Lower lobe of right lung (tissue), 2 donors: ENCODE data around the gene CGNL1. TPM values are rescaled to one million over a fixed set of nuclear protein-coding genes. Genes with fewer than 3 reads are reported as not detected.

Experiments used
- ATAC-seq, 2 donors: fragments of 200-7000 bp; cut with Tn5 transposase; one replicate each; pipeline ENCODE4 v1.9.1; 2020 to 2022; ENCODE audit warnings: mild to moderate bottlenecking in 2 of 2, moderate library complexity in 2 of 2
- DNase-seq: peaks from one replicate; pipeline ENCODE4 v3.0.0-alpha.2; 2020
- H3K27ac ChIP-seq: fragments of 200-600 bp; one replicate; pipeline ENCODE4 v1.8.0; 2022
- H3K27me3 ChIP-seq: fragments of 200-600 bp; one replicate; pipeline ENCODE4 v1.8.0; 2022; ENCODE audit warnings: low read depth
- H3K36me3 ChIP-seq: fragments of 200-600 bp; one replicate; pipeline ENCODE4 v1.8.0; 2022; ENCODE audit warnings: mild to moderate bottlenecking
- H3K4me1 ChIP-seq: fragments of 200-600 bp; one replicate; pipeline ENCODE4 v1.8.0; 2022
- H3K4me3 ChIP-seq: fragments of 200-600 bp; one replicate; pipeline ENCODE4 v1.8.0; 2022; ENCODE audit warnings: mild to moderate bottlenecking
- H3K9me3 ChIP-seq: fragments of 200-600 bp; one replicate; pipeline ENCODE4 v1.8.0; 2022
- intact Hi-C: fragments of 100-400 bp; cut with DNase I; formaldehyde crosslinking; loops from one replicate; pipeline ENCODE4 v1.11.0; 2022
- total RNA-seq: library from RNA; stranded (reverse); fragmentation: NEBNext Ultra II Directional; extraction: Animal tissue kit (Norgen Biotek cat#: 25700); gene quantifications from one replicate; pipeline ENCODE4 v1.2.1, GENCODE V29; 2021
- TF ChIP-seq, protein P1 (sequence below): fragments of 200-600 bp; IDR thresholded peaks from one replicate; pipeline ENCODE4 v1.8.0; 2022; ENCODE audit warnings: antibody characterized with exemption, mild to moderate bottlenecking
- donor health status: DM: no; HTN: yes; CAD: no; lungs with severe emphysema.

CGNL1 gene
- total RNA-seq, 1 donor from 2014 or later = 46.0 TPM

DNA sequence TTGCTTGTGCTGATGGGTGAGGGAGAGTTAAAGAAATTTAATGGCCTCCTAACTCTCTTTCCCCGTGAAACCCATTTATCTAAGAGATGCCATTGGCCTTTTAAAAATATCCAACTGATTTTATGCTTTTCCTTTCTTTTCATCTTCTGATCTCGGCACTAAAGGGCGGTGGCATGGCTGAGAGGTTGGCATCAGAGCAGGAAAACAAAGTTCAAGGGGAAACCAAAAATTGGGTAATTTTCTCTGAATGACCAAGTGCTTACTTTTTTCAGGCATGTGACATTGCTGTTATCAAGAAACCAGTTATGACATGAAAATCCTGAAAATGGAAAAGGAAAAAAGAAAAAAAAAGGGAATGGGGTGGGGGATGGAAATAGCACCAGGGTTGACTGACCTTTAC lies 3.2 kb downstream of the CGNL1 start:
- Histone ChIP-seq H3K27ac (no peak overlapping the region), H3K9me3 (no peaks in the 10 kb centered on the region), H3K4me3 (no peak overlapping the region), H3K27me3 (peaks cover 16% of the 10 kb centered on the region), H3K4me1 (peaks cover 41% of the 10 kb centered on the region), H3K36me3 (no peaks in the 10 kb centered on the region)
- ATAC-seq (no peak), DNase-seq (no peak)
- TF ChIP-seq, protein P1, sequence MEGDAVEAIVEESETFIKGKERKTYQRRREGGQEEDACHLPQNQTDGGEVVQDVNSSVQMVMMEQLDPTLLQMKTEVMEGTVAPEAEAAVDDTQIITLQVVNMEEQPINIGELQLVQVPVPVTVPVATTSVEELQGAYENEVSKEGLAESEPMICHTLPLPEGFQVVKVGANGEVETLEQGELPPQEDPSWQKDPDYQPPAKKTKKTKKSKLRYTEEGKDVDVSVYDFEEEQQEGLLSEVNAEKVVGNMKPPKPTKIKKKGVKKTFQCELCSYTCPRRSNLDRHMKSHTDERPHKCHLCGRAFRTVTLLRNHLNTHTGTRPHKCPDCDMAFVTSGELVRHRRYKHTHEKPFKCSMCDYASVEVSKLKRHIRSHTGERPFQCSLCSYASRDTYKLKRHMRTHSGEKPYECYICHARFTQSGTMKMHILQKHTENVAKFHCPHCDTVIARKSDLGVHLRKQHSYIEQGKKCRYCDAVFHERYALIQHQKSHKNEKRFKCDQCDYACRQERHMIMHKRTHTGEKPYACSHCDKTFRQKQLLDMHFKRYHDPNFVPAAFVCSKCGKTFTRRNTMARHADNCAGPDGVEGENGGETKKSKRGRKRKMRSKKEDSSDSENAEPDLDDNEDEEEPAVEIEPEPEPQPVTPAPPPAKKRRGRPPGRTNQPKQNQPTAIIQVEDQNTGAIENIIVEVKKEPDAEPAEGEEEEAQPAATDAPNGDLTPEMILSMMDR = no peak
- intact Hi-C loops = no loop called here

- Histone ChIP-seq H3K36me3 (no peaks in the 10 kb centered on the region), H3K9me3 (no peaks in the 10 kb centered on the region), H3K27ac (no peak overlapping the region), H3K27me3 (peaks cover 16% of the 10 kb centered on the region), H3K4me3 (no peak overlapping the region), H3K4me1 (peaks cover 52% of the 10 kb centered on the region)
- no peak for DNase-seq
- TF ChIP-seq, protein P1 = no peak
- no peak for ATAC-seq
- intact Hi-C loops = no loop called here
These were observed 4.5 kb downstream of the CGNL1 start for GRCh38 chr15:57380854-57381253.

GRCh38 chr15:57382215-57382614 lies 5.9 kb downstream of the CGNL1 start:
- DNase-seq (no peak), ATAC-seq (peak; percentile 55 to 68)
- intact Hi-C loops = no loop called here
- H3K27me3 ChIP-seq = peaks cover 8% of the 10 kb centered on the region
- TF ChIP-seq, protein P1 = no peak
- no peaks in the 10 kb centered on the region for H3K36me3 ChIP-seq
- no peaks in the 10 kb centered on the region for H3K9me3 ChIP-seq
- peak overlapping the region; percentile 31 for H3K27ac ChIP-seq
- H3K4me1 ChIP-seq = peaks cover 66% of the 10 kb centered on the region
- no peak overlapping the region for H3K4me3 ChIP-seq

GRCh38 chr15:57382969-57383368 lies 6.7 kb downstream of the CGNL1 start:
- Histone ChIP-seq H3K27ac (peak overlapping the region; percentile 31), H3K4me1 (peaks cover 71% of the 10 kb centered on the region), H3K9me3 (no peaks in the 10 kb centered on the region), H3K27me3 (peaks cover under 1% of the 10 kb centered on the region), H3K36me3 (no peaks in the 10 kb centered on the region), H3K4me3 (no peak overlapping the region)
- ATAC-seq (no peak), DNase-seq (no peak)
- TF ChIP-seq, protein P1 = no peak
- intact Hi-C loops = no loop called here

GRCh38 chr15:57384024-57384423 lies 7.7 kb downstream of the CGNL1 start:
- H3K4me3 ChIP-seq = no peak overlapping the region
- ATAC-seq (no peak), DNase-seq (no peak)
- H3K27ac ChIP-seq = peak overlapping the region; percentile 24
- peaks cover 72% of the 10 kb centered on the region for H3K4me1 ChIP-seq
- no peaks in the 10 kb centered on the region for H3K9me3 ChIP-seq
- no peaks in the 10 kb centered on the region for H3K27me3 ChIP-seq
- H3K36me3 ChIP-seq = no peaks in the 10 kb centered on the region
- intact Hi-C loops = no loop called here
- TF ChIP-seq, protein P1 = no peak

- no peak for ATAC-seq
- no peaks in the 10 kb centered on the region for H3K27me3 ChIP-seq
- no peak overlapping the region for H3K27ac ChIP-seq
- peaks cover 66% of the 10 kb centered on the region for H3K4me1 ChIP-seq
- H3K4me3 ChIP-seq = no peak overlapping the region
- intact Hi-C loops = no loop called here
- TF ChIP-seq, protein P1 = no peak
- DNase-seq = no peak
- H3K36me3 ChIP-seq = no peaks in the 10 kb centered on the region
- no peaks in the 10 kb centered on the region for H3K9me3 ChIP-seq
These were observed 8.5 kb downstream of the CGNL1 start for GRCh38 chr15:57384816-57385215.
